ENCODE results near the gene GRB10.

GRB10 gene

DNA sequence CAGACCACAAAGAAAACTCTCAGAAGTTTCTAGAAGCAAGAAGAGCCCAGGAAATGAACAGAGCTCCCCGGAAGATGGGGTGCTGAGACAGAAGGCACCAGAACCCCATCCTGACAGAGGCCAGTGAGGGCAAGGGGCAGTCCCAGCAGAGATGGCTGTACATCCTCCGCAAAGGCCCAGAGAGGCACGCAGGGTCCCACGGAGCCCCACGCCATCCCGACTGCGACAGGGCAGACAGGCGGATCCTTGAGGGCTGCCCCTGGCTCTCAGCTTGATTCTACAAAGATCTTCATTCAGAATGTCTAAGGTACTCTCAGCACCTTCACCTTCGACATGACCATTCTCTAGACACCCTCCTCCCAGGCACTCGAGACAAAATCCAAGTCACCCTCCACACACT is 109.6 kb downstream of the GRB10 start:
- Histone ChIP-seq H3K4me1 (ENCODE audit: control insufficient read depth, insufficient read depth, low read length) (peaks cover 3% of the 10 kb centered on the region), H3K27me3 (ENCODE audit: control insufficient read depth, insufficient read depth, low read length) (no peaks in the 10 kb centered on the region), H3K9ac (ENCODE audit: low read depth, low read length) (no peak overlapping the region), H3K36me3 (ENCODE audit: insufficient read depth, low read length) (peaks cover 39% of the 10 kb centered on the region), H3K4me3 (ENCODE audit: low read length) (no peak overlapping the region), H3K4me2 (ENCODE audit: low read length) (no peak overlapping the region), H3K9me3 (replicated peaks; ENCODE audit: low read length) (no peaks in the 10 kb centered on the region)

GRCh38 chr7:50672045-50672444 is 110.7 kb downstream of the GRB10 start:
- H3K9me3 ChIP-seq (replicated peaks; ENCODE audit: low read length) = no peaks in the 10 kb centered on the region
- H3K4me2 ChIP-seq (ENCODE audit: low read length) = no peak overlapping the region
- H3K27me3 ChIP-seq (ENCODE audit: control insufficient read depth, insufficient read depth, low read length) = no peaks in the 10 kb centered on the region
- H3K36me3 ChIP-seq (ENCODE audit: insufficient read depth, low read length) = peaks cover 43% of the 10 kb centered on the region
- no peak overlapping the region for H3K9ac ChIP-seq (ENCODE audit: low read depth, low read length)
- no peak overlapping the region for H3K4me3 ChIP-seq (ENCODE audit: low read length)
- peaks cover 14% of the 10 kb centered on the region for H3K4me1 ChIP-seq (ENCODE audit: control insufficient read depth, insufficient read depth, low read length)

DNA sequence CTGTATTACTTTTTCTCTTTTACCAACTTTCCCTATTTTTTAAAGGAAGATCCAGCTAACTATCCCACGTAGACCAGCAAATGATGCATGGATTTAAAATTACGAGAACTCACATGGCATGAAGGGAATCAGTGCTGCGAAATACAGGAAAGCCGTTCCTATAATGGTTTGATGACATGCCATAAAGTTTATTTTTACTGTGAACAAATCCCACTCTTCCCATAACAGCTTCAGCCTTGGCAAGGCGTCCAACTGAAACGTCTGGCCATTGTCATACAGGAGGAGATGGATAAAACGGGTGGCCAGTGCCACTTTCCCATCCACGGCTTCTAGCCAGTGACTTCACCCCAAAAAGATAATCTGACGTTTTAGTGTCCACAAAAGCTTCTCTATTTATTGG is 111.3 kb downstream of the GRB10 start:
- peaks cover 15% of the 10 kb centered on the region for H3K4me1 ChIP-seq (ENCODE audit: control insufficient read depth, insufficient read depth, low read length)
- no peaks in the 10 kb centered on the region for H3K9me3 ChIP-seq (replicated peaks; ENCODE audit: low read length)
- H3K4me2 ChIP-seq (ENCODE audit: low read length) = no peak overlapping the region
- no peaks in the 10 kb centered on the region for H3K27me3 ChIP-seq (ENCODE audit: control insufficient read depth, insufficient read depth, low read length)
- H3K4me3 ChIP-seq (ENCODE audit: low read length) = no peak overlapping the region
- no peak overlapping the region for H3K9ac ChIP-seq (ENCODE audit: low read depth, low read length)
- H3K36me3 ChIP-seq (ENCODE audit: insufficient read depth, low read length) = peaks cover 43% of the 10 kb centered on the region

DNA sequence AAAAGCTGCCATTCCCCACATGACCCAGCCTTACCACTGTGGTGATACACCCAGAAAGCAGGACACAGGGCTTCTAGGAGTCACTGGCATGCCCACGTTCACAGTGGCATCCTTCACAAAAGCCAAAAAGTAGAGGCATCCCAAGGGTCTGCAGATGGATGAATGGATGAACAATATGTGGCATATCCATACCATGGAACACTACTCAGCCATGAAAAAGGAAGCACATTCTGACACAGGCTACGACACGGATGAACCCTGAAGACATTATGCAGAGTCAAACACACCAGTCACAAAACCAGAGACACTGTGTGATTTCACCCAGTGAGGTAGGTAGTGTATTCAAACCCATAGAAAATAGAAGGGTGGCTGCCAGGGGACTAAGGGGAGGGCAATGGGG is 112.8 kb downstream of the GRB10 start:
- Histone ChIP-seq H3K36me3 (ENCODE audit: insufficient read depth, low read length) (peaks cover 43% of the 10 kb centered on the region), H3K4me1 (ENCODE audit: control insufficient read depth, insufficient read depth, low read length) (peaks cover 30% of the 10 kb centered on the region), H3K9ac (ENCODE audit: low read depth, low read length) (no peak overlapping the region), H3K4me3 (ENCODE audit: low read length) (no peak overlapping the region), H3K9me3 (replicated peaks; ENCODE audit: low read length) (no peaks in the 10 kb centered on the region), H3K27me3 (ENCODE audit: control insufficient read depth, insufficient read depth, low read length) (no peaks in the 10 kb centered on the region), H3K4me2 (ENCODE audit: low read length) (no peak overlapping the region)

- H3K9me3 ChIP-seq (replicated peaks; ENCODE audit: low read length) = no peaks in the 10 kb centered on the region
- no peaks in the 10 kb centered on the region for H3K27me3 ChIP-seq (ENCODE audit: control insufficient read depth, insufficient read depth, low read length)
- H3K9ac ChIP-seq (ENCODE audit: low read depth, low read length) = peak overlapping the region; percentile 17
- H3K4me3 ChIP-seq (ENCODE audit: low read length) = no peak overlapping the region
- no peak overlapping the region for H3K4me2 ChIP-seq (ENCODE audit: low read length)
- H3K36me3 ChIP-seq (ENCODE audit: insufficient read depth, low read length) = peaks cover 43% of the 10 kb centered on the region
- peaks cover 41% of the 10 kb centered on the region for H3K4me1 ChIP-seq (ENCODE audit: control insufficient read depth, insufficient read depth, low read length)
These were observed 114.9 kb downstream of the GRB10 start for GRCh38 chr7:50667789-50668226.

GRCh38 chr7:50667338-50667737 is 115.4 kb downstream of the GRB10 start:
- Histone ChIP-seq H3K4me1 (ENCODE audit: control insufficient read depth, insufficient read depth, low read length) (peaks cover 45% of the 10 kb centered on the region), H3K4me3 (ENCODE audit: low read length) (no peak overlapping the region), H3K4me2 (ENCODE audit: low read length) (no peak overlapping the region), H3K9me3 (replicated peaks; ENCODE audit: low read length) (no peaks in the 10 kb centered on the region), H3K27me3 (ENCODE audit: control insufficient read depth, insufficient read depth, low read length) (no peaks in the 10 kb centered on the region), H3K9ac (ENCODE audit: low read depth, low read length) (peak overlapping the region; percentile 17), H3K36me3 (ENCODE audit: insufficient read depth, low read length) (peaks cover 43% of the 10 kb centered on the region)

- no peak overlapping the region for H3K9ac ChIP-seq (ENCODE audit: low read depth, low read length)
- no peaks in the 10 kb centered on the region for H3K9me3 ChIP-seq (replicated peaks; ENCODE audit: low read length)
- peaks cover 32% of the 10 kb centered on the region for H3K36me3 ChIP-seq (ENCODE audit: insufficient read depth, low read length)
- peaks cover 56% of the 10 kb centered on the region for H3K4me1 ChIP-seq (ENCODE audit: control insufficient read depth, insufficient read depth, low read length)
- no peak overlapping the region for H3K4me3 ChIP-seq (ENCODE audit: low read length)
- H3K27me3 ChIP-seq (ENCODE audit: control insufficient read depth, insufficient read depth, low read length) = no peaks in the 10 kb centered on the region
- H3K4me2 ChIP-seq (ENCODE audit: low read length) = no peak overlapping the region
These were observed 116.6 kb downstream of the GRB10 start for GRCh38 chr7:50666124-50666496.

GRCh38 chr7:50665403-50666123 is 117.1 kb downstream of the GRB10 start:
- H3K9me3 ChIP-seq (replicated peaks; ENCODE audit: low read length) = no peaks in the 10 kb centered on the region
- H3K4me3 ChIP-seq (ENCODE audit: low read length) = no peak overlapping the region
- peak overlapping the region; percentile 41 for H3K9ac ChIP-seq (ENCODE audit: low read depth, low read length)
- H3K27me3 ChIP-seq (ENCODE audit: control insufficient read depth, insufficient read depth, low read length) = no peaks in the 10 kb centered on the region
- peak overlapping the region; percentile 65 for H3K4me2 ChIP-seq (ENCODE audit: low read length)
- peaks cover 31% of the 10 kb centered on the region for H3K36me3 ChIP-seq (ENCODE audit: insufficient read depth, low read length)
- H3K4me1 ChIP-seq (ENCODE audit: control insufficient read depth, insufficient read depth, low read length) = peaks cover 56% of the 10 kb centered on the region

DNA sequence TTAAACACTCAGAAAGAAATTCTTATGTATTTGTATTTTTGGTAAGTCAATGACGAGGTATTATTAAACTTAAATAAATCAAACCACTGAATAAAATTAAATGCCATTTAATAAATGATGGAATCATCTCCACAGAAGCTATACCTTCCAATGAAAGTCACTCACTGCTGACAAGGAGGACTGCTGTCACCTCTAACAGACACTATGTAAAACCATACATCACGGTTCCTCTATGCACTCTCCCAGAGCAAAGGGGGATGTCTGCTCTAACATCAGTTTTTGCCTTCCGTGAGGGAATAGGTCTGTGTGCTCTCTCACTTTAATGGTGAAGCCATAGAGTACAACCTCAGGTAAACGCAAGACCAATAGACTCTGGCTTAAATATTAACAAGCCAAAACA is 117.8 kb downstream of the GRB10 start:
- Histone ChIP-seq H3K27me3 (ENCODE audit: control insufficient read depth, insufficient read depth, low read length) (no peaks in the 10 kb centered on the region), H3K36me3 (ENCODE audit: insufficient read depth, low read length) (peaks cover 30% of the 10 kb centered on the region), H3K9ac (ENCODE audit: low read depth, low read length) (peak overlapping the region; percentile 41), H3K4me3 (ENCODE audit: low read length) (peak overlapping the region; percentile 43), H3K9me3 (replicated peaks; ENCODE audit: low read length) (no peaks in the 10 kb centered on the region), H3K4me2 (ENCODE audit: low read length) (peak overlapping the region; percentile 65), H3K4me1 (ENCODE audit: control insufficient read depth, insufficient read depth, low read length) (peaks cover 56% of the 10 kb centered on the region)

DNA sequence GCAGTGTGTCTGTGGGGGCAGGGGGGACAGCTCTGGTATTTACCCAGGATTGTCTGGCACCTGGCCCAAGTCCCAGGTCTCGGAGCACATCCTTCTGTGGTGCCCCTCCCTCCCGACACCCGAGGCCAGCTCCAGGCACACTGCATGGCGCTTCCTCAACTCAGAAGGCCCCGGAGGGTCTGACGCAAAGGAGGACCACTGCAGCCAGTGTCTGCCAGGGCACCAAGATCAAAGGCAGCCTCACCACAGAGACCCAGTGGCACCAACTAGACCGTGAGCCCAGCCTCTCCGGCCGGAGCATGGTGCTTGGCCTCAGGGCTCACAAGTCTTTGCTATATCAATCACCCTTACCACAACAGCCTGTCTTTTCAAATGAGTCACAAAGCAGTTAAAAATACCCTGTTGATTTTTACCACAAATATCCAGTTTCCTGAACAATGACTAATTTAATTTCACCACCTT is 118.2 kb downstream of the GRB10 start:
- Histone ChIP-seq H3K4me3 (ENCODE audit: low read length) (peak overlapping the region; percentile 35), H3K27me3 (ENCODE audit: control insufficient read depth, insufficient read depth, low read length) (no peaks in the 10 kb centered on the region), H3K4me1 (ENCODE audit: control insufficient read depth, insufficient read depth, low read length) (peaks cover 56% of the 10 kb centered on the region), H3K4me2 (ENCODE audit: low read length) (peak overlapping the region; percentile 58), H3K9ac (ENCODE audit: low read depth, low read length) (peak overlapping the region; percentile 44), H3K9me3 (replicated peaks; ENCODE audit: low read length) (no peaks in the 10 kb centered on the region), H3K36me3 (ENCODE audit: insufficient read depth, low read length) (peaks cover 26% of the 10 kb centered on the region)

DNA sequence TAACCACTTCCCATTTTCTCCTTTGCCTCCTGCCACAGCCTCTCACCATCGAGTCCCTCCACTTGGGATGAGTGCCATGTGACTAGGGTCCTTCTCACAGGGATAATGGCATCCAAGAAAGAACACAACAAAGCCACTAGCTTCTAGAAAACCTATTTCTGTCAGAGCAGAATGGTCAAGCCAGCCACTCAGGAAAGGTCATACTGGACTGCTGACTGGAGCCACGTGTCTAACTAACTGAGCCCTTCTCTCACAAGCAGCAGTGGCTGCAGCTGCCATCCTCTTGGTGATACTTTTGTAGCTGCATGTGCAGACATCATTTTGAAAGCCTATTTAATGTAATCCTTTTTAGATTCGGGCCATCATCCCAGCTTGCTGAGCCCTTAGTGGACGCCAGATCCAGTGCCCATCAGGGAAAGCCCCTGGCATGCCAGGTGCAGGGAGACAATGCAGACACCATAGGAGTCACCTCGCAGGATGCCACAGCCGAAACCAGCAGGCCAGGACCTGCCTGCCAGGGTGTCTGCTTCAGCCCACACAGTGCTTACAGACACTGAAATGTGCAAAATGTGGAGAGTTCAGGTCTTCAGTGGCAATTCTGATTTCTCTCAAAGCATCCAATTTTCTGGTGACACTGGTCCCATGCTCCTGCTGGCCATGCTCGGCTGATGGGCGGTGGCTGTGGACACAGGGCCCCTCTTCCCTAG is 119.1 kb downstream of the GRB10 start:
- Histone ChIP-seq H3K27me3 (ENCODE audit: control insufficient read depth, insufficient read depth, low read length) (no peaks in the 10 kb centered on the region), H3K9me3 (replicated peaks; ENCODE audit: low read length) (no peaks in the 10 kb centered on the region), H3K4me2 (ENCODE audit: low read length) (no peak overlapping the region), H3K36me3 (ENCODE audit: insufficient read depth, low read length) (peaks cover 20% of the 10 kb centered on the region), H3K4me3 (ENCODE audit: low read length) (no peak overlapping the region), H3K4me1 (ENCODE audit: control insufficient read depth, insufficient read depth, low read length) (peaks cover 58% of the 10 kb centered on the region), H3K9ac (ENCODE audit: low read depth, low read length) (no peak overlapping the region)

GRCh38 chr7:50662996-50663395 is 119.7 kb downstream of the GRB10 start:
- Histone ChIP-seq H3K4me1 (ENCODE audit: control insufficient read depth, insufficient read depth, low read length) (peaks cover 59% of the 10 kb centered on the region), H3K4me2 (ENCODE audit: low read length) (no peak overlapping the region), H3K4me3 (ENCODE audit: low read length) (no peak overlapping the region), H3K9me3 (replicated peaks; ENCODE audit: low read length) (no peaks in the 10 kb centered on the region), H3K27me3 (ENCODE audit: control insufficient read depth, insufficient read depth, low read length) (no peaks in the 10 kb centered on the region), H3K36me3 (ENCODE audit: insufficient read depth, low read length) (peaks cover 14% of the 10 kb centered on the region), H3K9ac (ENCODE audit: low read depth, low read length) (no peak overlapping the region)

Measured in skeletal muscle satellite cell (primary cell).